HepG2 (cell line): ENCODE measurements around the gene CBX2. TPM values are rescaled to one million over a fixed set of nuclear protein-coding genes. Genes with fewer than 3 reads are reported as not detected.
A peak's percentile ranks its signal among the peaks of the same experiment; 100 is the strongest.

Experiments
- ADNP ChIP-seq: sonication (generic); formaldehyde crosslinking; IDR thresholded peaks from 2 replicates; pipeline ENCODE4 v1.4.0; 2020; ENCODE audit warnings: missing genetic modification reagents
- ELF3 ChIP-seq: IDR thresholded peaks from 2 replicates; pipeline ENCODE4 v1.6.1; 2016; ENCODE audit warnings: missing genetic modification reagents, missing compliant biosample characterization
- GLI4 ChIP-seq: sonication (generic); formaldehyde crosslinking; IDR thresholded peaks from 2 replicates; pipeline ENCODE4 v1.5.1; 2020; ENCODE audit warnings: missing genetic modification reagents, mild to moderate bottlenecking, moderate library complexity, borderline replicate concordance
- HDAC1 ChIP-seq: sonication (generic); formaldehyde crosslinking; IDR thresholded peaks from 2 replicates; pipeline ENCODE4 v1.5.1; 2020; ENCODE audit warnings: mild to moderate bottlenecking, missing genetic modification reagents
- HOXD1 ChIP-seq: sonication (generic); formaldehyde crosslinking; IDR thresholded peaks from 2 replicates; pipeline ENCODE4 v1.5.0; 2020; ENCODE audit warnings: missing genetic modification reagents
- JARID2 ChIP-seq: sonication (generic); formaldehyde crosslinking; IDR thresholded peaks from 2 replicates; pipeline ENCODE4 v1.8.1; 2023; ENCODE audit warnings: missing genetic modification reagents, inconsistent platforms; ENCODE audit not compliant: insufficient replicate concordance
- KLF15 ChIP-seq: sonication (generic); formaldehyde crosslinking; IDR thresholded peaks from 2 replicates; pipeline ENCODE4 v1.8.1; 2023; ENCODE audit warnings: borderline replicate concordance, mild to moderate bottlenecking, inconsistent platforms, missing genetic modification reagents, mixed read lengths
- MIER2 ChIP-seq: IDR thresholded peaks from 2 replicates; pipeline ENCODE4 v1.6.1; 2016; ENCODE audit warnings: missing biosample characterization, missing genetic modification reagents
- MTF1 ChIP-seq: sonication (generic); formaldehyde crosslinking; IDR thresholded peaks from 2 replicates; pipeline ENCODE4 v1.5.0; 2020; ENCODE audit warnings: missing genetic modification reagents
- NFKB2 ChIP-seq: sonication (generic); formaldehyde crosslinking; IDR thresholded peaks from 2 replicates; pipeline ENCODE4 v1.4.0; 2020; ENCODE audit warnings: missing genetic modification reagents, borderline replicate concordance
- NR1H2 ChIP-seq: sonication (generic); formaldehyde crosslinking; IDR thresholded peaks from 2 replicates; pipeline ENCODE4 v1.8.1; 2022; ENCODE audit warnings: low read depth, missing genetic modification reagents, borderline replicate concordance
- TARDBP ChIP-seq: sonication (generic); formaldehyde crosslinking; IDR thresholded peaks from 2 replicates; pipeline ENCODE4 v1.8.0; 2022; ENCODE audit warnings: mild to moderate bottlenecking, missing genetic modification reagents
- TSC22D2 ChIP-seq: sonication (generic); formaldehyde crosslinking; IDR thresholded peaks from 2 replicates; pipeline ENCODE4 v1.5.1; 2020; ENCODE audit warnings: missing genetic modification reagents, mild to moderate bottlenecking, borderline replicate concordance
- ZNF274 ChIP-seq: sonication (generic); formaldehyde crosslinking; IDR thresholded peaks from 2 replicates; pipeline ENCODE4 v1.5.1; 2020; ENCODE audit warnings: mild to moderate bottlenecking, missing genetic modification reagents
- ZNF564 ChIP-seq: sonication (generic); formaldehyde crosslinking; IDR thresholded peaks from 2 replicates; pipeline ENCODE4 v1.8.1; 2023; ENCODE audit warnings: mild to moderate bottlenecking, missing genetic modification reagents
- polyA plus RNA-seq, 8 experiments: library from polyadenylated mRNA; depleted of rRNA in 3 of 8; stranded (reverse) in 7 of 8; unstranded in 1 of 8; fragments of >200 nt; fragmentation: Illumina TruSeq in 4 of 8; extraction: Trizol in 4 of 8; gene quantifications; 2 replicates each; pipeline versions ENCODE4 v1.2.1 to v1.2.3, GENCODE V29; 2011 to 2016; ENCODE audit warnings: low read depth in 4 of 8, missing spikeins in 1 of 8, mixed read lengths in 1 of 8; ENCODE audit not compliant: insufficient read depth in 1 of 8
- total RNA-seq, 5 experiments: library from RNA; depleted of rRNA; stranded (reverse); fragments of >200 nt; fragmentation: Illumina TruSeq; extraction: Trizol; gene quantifications; 2 replicates each; pipeline ENCODE4 v1.2.3, GENCODE V29; 2016; ENCODE audit warnings: low read depth in 1 of 5
- TF ChIP-seq, protein P1 (sequence below), 2 experiments: sonication (generic) in 1 of 2; formaldehyde crosslinking in 1 of 2; IDR thresholded peaks; 2 replicates each; pipeline versions ENCODE4 v1.6.1 to v1.9.0; 2014 to 2022; ENCODE audit warnings: antibody characterized with exemption in 1 of 2, borderline replicate concordance in 1 of 2, inconsistent platforms in 1 of 2, low read depth in 1 of 2, missing genetic modification reagents in 1 of 2
- TF ChIP-seq, protein P2 (sequence below): sonication (generic); formaldehyde crosslinking; IDR thresholded peaks from 2 replicates; pipeline ENCODE4 v1.4.0; 2020; ENCODE audit warnings: missing genetic modification reagents
- TF ChIP-seq, protein P3 (sequence below), 2 experiments: fragments of 450-650 bp in 1 of 2; sonication (generic) in 1 of 2; formaldehyde crosslinking; IDR thresholded peaks; 2 replicates each; pipeline versions ENCODE4 v1.5.0 to v1.8.0; 2020 to 2022; ENCODE audit warnings: mild to moderate bottlenecking in 1 of 2, missing genetic modification reagents in 1 of 2

The CBX2 gene
- total and polyA plus RNA-seq, 2 of the 13 experiments (the other 11 are each of a cell fraction or from before 2014, with no cell fraction given) = 14.5 to 31.1 TPM

DNA sequence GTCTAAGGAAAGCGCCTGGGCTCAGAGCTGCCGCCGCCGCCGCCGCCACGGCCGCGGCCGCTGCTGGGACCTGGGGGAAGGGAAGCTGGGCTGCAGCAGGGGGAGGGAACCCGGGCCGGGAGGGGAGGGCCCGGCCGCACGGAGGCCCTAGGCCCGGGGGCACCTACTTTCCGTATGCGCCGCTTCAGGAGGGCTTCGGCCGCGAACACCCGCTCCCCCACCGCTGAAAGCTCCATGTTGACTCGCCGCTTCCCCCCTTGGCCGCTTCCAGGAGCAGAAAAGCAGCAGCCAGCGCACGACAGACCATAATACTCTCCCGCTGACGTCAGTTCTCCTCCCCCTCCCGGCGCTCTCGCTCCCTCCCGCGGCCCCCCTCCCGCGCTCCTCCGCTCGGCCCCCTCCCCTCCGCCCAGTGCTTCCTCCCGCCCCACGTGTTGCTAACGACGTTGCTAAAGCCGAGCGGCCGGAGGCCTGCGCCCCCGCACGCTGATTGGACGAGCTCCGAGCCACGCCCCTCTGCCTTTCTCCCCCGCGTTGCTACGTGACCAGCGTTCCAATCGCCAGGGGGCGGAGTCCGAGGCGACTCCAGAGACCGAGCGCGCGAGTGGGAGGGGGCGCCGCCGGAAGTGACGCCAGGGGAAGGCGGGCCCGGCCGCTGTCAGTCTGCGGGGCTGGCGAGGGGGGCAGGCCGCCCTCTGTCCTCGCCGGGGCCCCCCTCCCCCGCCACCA is 19.0 kb downstream of the CBX2 start, which contains the start of gene CBX8 (continued):
- TF ChIP-seq ELF3 (CRISPR knock-in tag) (0 out of 2 replicates have a peak, but pooled peaks have one; percentile 64), GLI4 (CRISPR knock-in tag) (no peak), JARID2 (CRISPR knock-in tag) (peak; percentile 44), MIER2 (CRISPR knock-in tag) (no peak), NR1H2 (CRISPR knock-in tag) (no peak), ADNP (CRISPR knock-in tag) (no peak), TARDBP (peak; percentile 55; the same call in 1 of the 2 replicates), HDAC1 (peak; percentile 67), TSC22D2 (CRISPR knock-in tag) (no peak), ZNF564 (peak; percentile 87; the same call in 1 of the 2 replicates), ZNF274 (CRISPR knock-in tag) (no peak), MTF1 (no peak), HOXD1 (peak; percentile 75; the same call in 1 of the 2 replicates), NFKB2 (CRISPR knock-in tag) (peak; percentile 79; the same call in 1 of the 2 replicates), KLF15 (0 out of 2 replicates have a peak, but pooled peaks have one; percentile 23)
- TF ChIP-seq, protein P1, sequence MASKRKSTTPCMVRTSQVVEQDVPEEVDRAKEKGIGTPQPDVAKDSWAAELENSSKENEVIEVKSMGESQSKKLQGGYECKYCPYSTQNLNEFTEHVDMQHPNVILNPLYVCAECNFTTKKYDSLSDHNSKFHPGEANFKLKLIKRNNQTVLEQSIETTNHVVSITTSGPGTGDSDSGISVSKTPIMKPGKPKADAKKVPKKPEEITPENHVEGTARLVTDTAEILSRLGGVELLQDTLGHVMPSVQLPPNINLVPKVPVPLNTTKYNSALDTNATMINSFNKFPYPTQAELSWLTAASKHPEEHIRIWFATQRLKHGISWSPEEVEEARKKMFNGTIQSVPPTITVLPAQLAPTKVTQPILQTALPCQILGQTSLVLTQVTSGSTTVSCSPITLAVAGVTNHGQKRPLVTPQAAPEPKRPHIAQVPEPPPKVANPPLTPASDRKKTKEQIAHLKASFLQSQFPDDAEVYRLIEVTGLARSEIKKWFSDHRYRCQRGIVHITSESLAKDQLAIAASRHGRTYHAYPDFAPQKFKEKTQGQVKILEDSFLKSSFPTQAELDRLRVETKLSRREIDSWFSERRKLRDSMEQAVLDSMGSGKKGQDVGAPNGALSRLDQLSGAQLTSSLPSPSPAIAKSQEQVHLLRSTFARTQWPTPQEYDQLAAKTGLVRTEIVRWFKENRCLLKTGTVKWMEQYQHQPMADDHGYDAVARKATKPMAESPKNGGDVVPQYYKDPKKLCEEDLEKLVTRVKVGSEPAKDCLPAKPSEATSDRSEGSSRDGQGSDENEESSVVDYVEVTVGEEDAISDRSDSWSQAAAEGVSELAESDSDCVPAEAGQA (IDR thresholded peaks at IDR 0.05; ENCODE audit: low read depth) = peak; percentile 64
- TF ChIP-seq, protein P1 (CRISPR knock-in tag; IDR thresholded peaks at IDR 0.05; ENCODE audit: borderline replicate concordance) = no peak
- TF ChIP-seq, protein P2, sequence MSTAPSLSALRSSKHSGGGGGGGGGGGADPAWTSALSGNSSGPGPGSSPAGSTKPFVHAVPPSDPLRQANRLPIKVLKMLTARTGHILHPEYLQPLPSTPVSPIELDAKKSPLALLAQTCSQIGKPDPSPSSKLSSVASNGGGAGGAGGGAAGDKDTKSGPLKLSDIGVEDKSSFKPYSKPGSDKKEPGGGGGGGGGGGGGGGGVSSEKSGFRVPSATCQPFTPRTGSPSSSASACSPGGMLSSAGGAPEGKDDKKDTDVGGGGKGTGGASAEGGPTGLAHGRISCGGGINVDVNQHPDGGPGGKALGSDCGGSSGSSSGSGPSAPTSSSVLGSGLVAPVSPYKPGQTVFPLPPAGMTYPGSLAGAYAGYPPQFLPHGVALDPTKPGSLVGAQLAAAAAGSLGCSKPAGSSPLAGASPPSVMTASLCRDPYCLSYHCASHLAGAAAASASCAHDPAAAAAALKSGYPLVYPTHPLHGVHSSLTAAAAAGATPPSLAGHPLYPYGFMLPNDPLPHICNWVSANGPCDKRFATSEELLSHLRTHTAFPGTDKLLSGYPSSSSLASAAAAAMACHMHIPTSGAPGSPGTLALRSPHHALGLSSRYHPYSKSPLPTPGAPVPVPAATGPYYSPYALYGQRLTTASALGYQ (CRISPR knock-in tag) = peak; percentile 52; the same call in 1 of the 2 replicates
- TF ChIP-seq, protein P3, sequence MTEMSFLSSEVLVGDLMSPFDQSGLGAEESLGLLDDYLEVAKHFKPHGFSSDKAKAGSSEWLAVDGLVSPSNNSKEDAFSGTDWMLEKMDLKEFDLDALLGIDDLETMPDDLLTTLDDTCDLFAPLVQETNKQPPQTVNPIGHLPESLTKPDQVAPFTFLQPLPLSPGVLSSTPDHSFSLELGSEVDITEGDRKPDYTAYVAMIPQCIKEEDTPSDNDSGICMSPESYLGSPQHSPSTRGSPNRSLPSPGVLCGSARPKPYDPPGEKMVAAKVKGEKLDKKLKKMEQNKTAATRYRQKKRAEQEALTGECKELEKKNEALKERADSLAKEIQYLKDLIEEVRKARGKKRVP (CRISPR knock-in tag; IDR thresholded peaks at IDR 0.05) = no peak
